Measurements from ENCODE around the gene CBLN2.

CBLN2 gene

GRCh38 chr18:72566290-72566689 lies 22.1 kb upstream of the CBLN2 start:
- H3K4me3 ChIP-seq (ENCODE audit: low read depth, low read length): no peak overlapping the region
- DNase-seq (ENCODE audit: low read depth): no peak
- TF ChIP-seq MAX (IDR thresholded peaks at IDR 0.05; ENCODE audit: low read depth, low read length): no peak
- TF ChIP-seq POLR2A (IDR thresholded peaks at IDR 0.05; ENCODE audit: extremely low read depth, insufficient read length): no peak
- no peak for TF ChIP-seq CTCF (IDR thresholded peaks at IDR 0.05; ENCODE audit: low read depth, low read length)
- TF ChIP-seq MYC (IDR thresholded peaks at IDR 0.05; ENCODE audit: low read depth, low read length): no peak

GRCh38 chr18:72555968-72556367 lies 11.8 kb upstream of the CBLN2 start:
- peak; percentile 12 for DNase-seq (ENCODE audit: low read depth)
- no peak overlapping the region for H3K4me3 ChIP-seq (ENCODE audit: low read depth, low read length)
- TF ChIP-seq MAX (IDR thresholded peaks at IDR 0.05; ENCODE audit: low read depth, low read length) (no peak), MYC (IDR thresholded peaks at IDR 0.05; ENCODE audit: low read depth, low read length) (no peak), CTCF (IDR thresholded peaks at IDR 0.05; ENCODE audit: low read depth, low read length) (no peak), POLR2A (IDR thresholded peaks at IDR 0.05; ENCODE audit: extremely low read depth, insufficient read length) (no peak)

GRCh38 chr18:72555101-72555500 lies 11.0 kb upstream of the CBLN2 start:
- DNase-seq (ENCODE audit: low read depth): no peak
- no peak for TF ChIP-seq MAX (IDR thresholded peaks at IDR 0.05; ENCODE audit: low read depth, low read length)
- no peak for TF ChIP-seq POLR2A (IDR thresholded peaks at IDR 0.05; ENCODE audit: extremely low read depth, insufficient read length)
- TF ChIP-seq CTCF (IDR thresholded peaks at IDR 0.05; ENCODE audit: low read depth, low read length): no peak
- no peak for TF ChIP-seq MYC (IDR thresholded peaks at IDR 0.05; ENCODE audit: low read depth, low read length)

GRCh38 chr18:72543357-72544055 lies 636 bp downstream of the CBLN2 start:
- DNase-seq (ENCODE audit: low read depth): no peak
- TF ChIP-seq POLR2A (IDR thresholded peaks at IDR 0.05; ENCODE audit: extremely low read depth, insufficient read length) (no peak), CTCF (IDR thresholded peaks at IDR 0.05; ENCODE audit: low read depth, low read length) (no peak), MYC (IDR thresholded peaks at IDR 0.05; ENCODE audit: low read depth, low read length) (no peak), MAX (IDR thresholded peaks at IDR 0.05; ENCODE audit: low read depth, low read length) (no peak)
- no peak overlapping the region for H3K4me3 ChIP-seq (ENCODE audit: low read depth, low read length)

More at GRCh38 chr18:72555101-72555500, 11.0 kb upstream of the CBLN2 start:
- H3K4me3 ChIP-seq (ENCODE audit: low read depth, low read length): no peak overlapping the region

GRCh38 chr18:72542984-72543356 lies 1.2 kb downstream of the CBLN2 start:
- TF ChIP-seq CTCF (IDR thresholded peaks at IDR 0.05; ENCODE audit: low read depth, low read length) (no peak), MAX (IDR thresholded peaks at IDR 0.05; ENCODE audit: low read depth, low read length) (no peak), MYC (IDR thresholded peaks at IDR 0.05; ENCODE audit: low read depth, low read length) (no peak), POLR2A (IDR thresholded peaks at IDR 0.05; ENCODE audit: extremely low read depth, insufficient read length) (no peak)
- no peak overlapping the region for H3K4me3 ChIP-seq (ENCODE audit: low read depth, low read length)
- peak; percentile 4 for DNase-seq (ENCODE audit: low read depth)
